HEK293 (cell line): ENCODE measurements around the gene GNB4.

Experiments used
- HOXC10 ChIP-seq: sonication (generic); formaldehyde crosslinking; IDR thresholded peaks from 2 replicates; pipeline ENCODE4 v1.8.1; 2023; ENCODE audit warnings: mild to moderate bottlenecking, missing genetic modification reagents
- ZBTB7A ChIP-seq: fragments of 450-650 bp; formaldehyde crosslinking; IDR thresholded peaks from 2 replicates; pipeline ENCODE4 v1.5.1; 2016; ENCODE audit warnings: low read depth, missing biosample characterization, missing genetic modification characterization
- ZFP37 ChIP-seq: fragments of 450-650 bp; formaldehyde crosslinking; IDR thresholded peaks from 2 replicates; pipeline ENCODE4 v1.5.1; 2016; ENCODE audit warnings: missing biosample characterization, missing genetic modification characterization
- ZNF555 ChIP-seq: fragments of 450-650 bp; formaldehyde crosslinking; conservative IDR thresholded peaks from 2 replicates; pipeline ENCODE4 v1.5.1; 2017; ENCODE audit warnings: missing biosample characterization, mild to moderate bottlenecking, missing genetic modification characterization, inconsistent platforms
- TF ChIP-seq, protein P1 (sequence below): fragments of 450-650 bp; formaldehyde crosslinking; IDR thresholded peaks from 2 replicates; pipeline ENCODE4 v1.5.1; 2016; ENCODE audit warnings: missing biosample characterization, missing genetic modification characterization
- TF ChIP-seq, protein P2 (sequence below): fragments of 450-650 bp; formaldehyde crosslinking; IDR thresholded peaks from 2 replicates; pipeline ENCODE4 v1.5.1; 2016; ENCODE audit warnings: missing biosample characterization, missing genetic modification characterization

DNA sequence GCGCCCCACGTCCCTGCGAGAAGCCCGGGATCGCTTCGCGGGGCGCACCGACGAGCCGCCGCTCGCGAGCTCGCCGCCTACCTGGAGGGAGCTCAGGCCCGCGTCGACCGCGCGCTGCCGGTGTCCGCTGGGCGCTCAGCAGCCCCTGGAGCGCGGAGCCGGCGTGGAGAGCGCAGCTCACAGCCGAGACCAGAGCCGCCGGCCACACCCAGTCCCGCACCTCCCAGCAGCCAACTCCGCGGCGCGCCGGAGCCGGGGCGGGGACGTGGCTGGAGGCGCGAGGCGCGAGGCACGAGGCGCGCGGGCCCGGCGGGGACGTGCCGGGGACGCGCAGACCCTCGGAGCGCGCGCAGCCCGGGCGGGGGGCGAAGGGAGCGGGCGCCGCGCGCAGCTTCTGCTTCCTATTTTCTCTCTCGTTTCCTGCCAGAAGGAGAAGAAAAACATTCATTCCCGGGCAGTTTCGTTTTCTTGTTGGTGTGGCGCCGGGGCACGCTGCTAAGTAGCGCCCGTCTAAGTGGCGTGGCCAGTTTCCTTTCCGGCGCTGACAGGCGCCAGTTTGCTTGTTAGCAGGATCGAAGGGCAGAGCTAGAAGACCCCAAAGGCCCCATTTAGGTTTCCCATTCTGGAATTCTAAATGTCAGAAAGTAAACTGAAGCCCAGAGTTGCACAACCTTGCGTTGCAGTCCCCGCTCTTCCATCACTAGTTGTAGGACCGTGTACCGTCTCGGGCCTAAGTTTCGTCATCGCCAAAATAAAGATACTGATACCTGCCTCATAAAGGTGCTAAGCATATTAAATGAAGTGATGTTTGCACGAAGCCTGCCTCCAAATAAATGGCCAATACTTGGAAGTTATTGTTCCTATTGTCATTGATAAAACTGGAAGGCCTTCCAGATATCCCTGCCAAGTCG lies at the start of gene GNB4:
- TF ChIP-seq ZFP37 (tag by site-specific recombination): no peak
- TF ChIP-seq HOXC10: peak; percentile 74; the same call in 1 of the 2 replicates
- TF ChIP-seq, protein P1, sequence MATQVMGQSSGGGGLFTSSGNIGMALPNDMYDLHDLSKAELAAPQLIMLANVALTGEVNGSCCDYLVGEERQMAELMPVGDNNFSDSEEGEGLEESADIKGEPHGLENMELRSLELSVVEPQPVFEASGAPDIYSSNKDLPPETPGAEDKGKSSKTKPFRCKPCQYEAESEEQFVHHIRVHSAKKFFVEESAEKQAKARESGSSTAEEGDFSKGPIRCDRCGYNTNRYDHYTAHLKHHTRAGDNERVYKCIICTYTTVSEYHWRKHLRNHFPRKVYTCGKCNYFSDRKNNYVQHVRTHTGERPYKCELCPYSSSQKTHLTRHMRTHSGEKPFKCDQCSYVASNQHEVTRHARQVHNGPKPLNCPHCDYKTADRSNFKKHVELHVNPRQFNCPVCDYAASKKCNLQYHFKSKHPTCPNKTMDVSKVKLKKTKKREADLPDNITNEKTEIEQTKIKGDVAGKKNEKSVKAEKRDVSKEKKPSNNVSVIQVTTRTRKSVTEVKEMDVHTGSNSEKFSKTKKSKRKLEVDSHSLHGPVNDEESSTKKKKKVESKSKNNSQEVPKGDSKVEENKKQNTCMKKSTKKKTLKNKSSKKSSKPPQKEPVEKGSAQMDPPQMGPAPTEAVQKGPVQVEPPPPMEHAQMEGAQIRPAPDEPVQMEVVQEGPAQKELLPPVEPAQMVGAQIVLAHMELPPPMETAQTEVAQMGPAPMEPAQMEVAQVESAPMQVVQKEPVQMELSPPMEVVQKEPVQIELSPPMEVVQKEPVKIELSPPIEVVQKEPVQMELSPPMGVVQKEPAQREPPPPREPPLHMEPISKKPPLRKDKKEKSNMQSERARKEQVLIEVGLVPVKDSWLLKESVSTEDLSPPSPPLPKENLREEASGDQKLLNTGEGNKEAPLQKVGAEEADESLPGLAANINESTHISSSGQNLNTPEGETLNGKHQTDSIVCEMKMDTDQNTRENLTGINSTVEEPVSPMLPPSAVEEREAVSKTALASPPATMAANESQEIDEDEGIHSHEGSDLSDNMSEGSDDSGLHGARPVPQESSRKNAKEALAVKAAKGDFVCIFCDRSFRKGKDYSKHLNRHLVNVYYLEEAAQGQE (tag by site-specific recombination): no peak
- TF ChIP-seq, protein P2, sequence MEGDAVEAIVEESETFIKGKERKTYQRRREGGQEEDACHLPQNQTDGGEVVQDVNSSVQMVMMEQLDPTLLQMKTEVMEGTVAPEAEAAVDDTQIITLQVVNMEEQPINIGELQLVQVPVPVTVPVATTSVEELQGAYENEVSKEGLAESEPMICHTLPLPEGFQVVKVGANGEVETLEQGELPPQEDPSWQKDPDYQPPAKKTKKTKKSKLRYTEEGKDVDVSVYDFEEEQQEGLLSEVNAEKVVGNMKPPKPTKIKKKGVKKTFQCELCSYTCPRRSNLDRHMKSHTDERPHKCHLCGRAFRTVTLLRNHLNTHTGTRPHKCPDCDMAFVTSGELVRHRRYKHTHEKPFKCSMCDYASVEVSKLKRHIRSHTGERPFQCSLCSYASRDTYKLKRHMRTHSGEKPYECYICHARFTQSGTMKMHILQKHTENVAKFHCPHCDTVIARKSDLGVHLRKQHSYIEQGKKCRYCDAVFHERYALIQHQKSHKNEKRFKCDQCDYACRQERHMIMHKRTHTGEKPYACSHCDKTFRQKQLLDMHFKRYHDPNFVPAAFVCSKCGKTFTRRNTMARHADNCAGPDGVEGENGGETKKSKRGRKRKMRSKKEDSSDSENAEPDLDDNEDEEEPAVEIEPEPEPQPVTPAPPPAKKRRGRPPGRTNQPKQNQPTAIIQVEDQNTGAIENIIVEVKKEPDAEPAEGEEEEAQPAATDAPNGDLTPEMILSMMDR: no peak
- no peak for TF ChIP-seq ZNF555 (tag by site-specific recombination)
- TF ChIP-seq ZBTB7A (tag by site-specific recombination): no peak
